OCI-LY1 (cell line): ENCODE results near the gene CACNA1C.

Experiments
- H2AFZ ChIP-seq: fragments of 200-600 bp; sonication (generic), shearing (Covaris generic); 2 replicates; pipeline ENCODE4 v1.6.0; 2014; ENCODE audit warnings: antibody characterized with exemption, mild to moderate bottlenecking, low read length
- H3F3A ChIP-seq: fragments of 200-600 bp; sonication (generic), shearing (Covaris generic); 2 replicates; pipeline ENCODE4 v1.6.0; 2014; ENCODE audit warnings: mild to moderate bottlenecking, antibody characterized with exemption, low read length, moderate library complexity; ENCODE audit not compliant: insufficient read depth
- H3K27ac ChIP-seq: fragments of 200-600 bp; sonication (generic); 2 replicates; pipeline ENCODE4 v1.5.1; 2014; ENCODE audit warnings: low read length, mixed run types, mild to moderate bottlenecking, low read depth; ENCODE audit not compliant: poor library complexity, severe bottlenecking
- H3K27me3 ChIP-seq: fragments of 200-600 bp; sonication (generic); 2 replicates; pipeline ENCODE4 v1.6.0; 2014; ENCODE audit warnings: antibody characterized with exemption, mild to moderate bottlenecking, low read length, moderate library complexity; ENCODE audit not compliant: insufficient read depth
- H3K36me3 ChIP-seq: fragments of 200-600 bp; sonication (generic); 2 replicates; pipeline ENCODE4 v1.6.1; 2014; ENCODE audit warnings: mild to moderate bottlenecking, antibody characterized with exemption, low read length, moderate library complexity, mixed read lengths; ENCODE audit not compliant: insufficient read depth
- H3K4me1 ChIP-seq: fragments of 200-600 bp; sonication (generic); 2 replicates; pipeline ENCODE4 v1.5.1; 2014; ENCODE audit warnings: mild to moderate bottlenecking, low read length, moderate library complexity; ENCODE audit not compliant: insufficient read depth, severe bottlenecking
- H3K4me2 ChIP-seq: fragments of 200-600 bp; sonication (generic), shearing (Covaris generic); 2 replicates; pipeline ENCODE4 v1.6.1; 2014; ENCODE audit warnings: low read length
- H3K4me3 ChIP-seq: fragments of 200-600 bp; sonication (generic); 2 replicates; pipeline ENCODE4 v1.5.1; 2014; ENCODE audit warnings: low read length, low read depth, mild to moderate bottlenecking, mixed read lengths; ENCODE audit not compliant: poor library complexity, severe bottlenecking
- H3K79me2 ChIP-seq: fragments of 200-600 bp; shearing (Covaris generic); 2 replicates; pipeline ENCODE4 v1.6.1; 2016; ENCODE audit warnings: mixed run types, low read length, mixed read lengths; ENCODE audit not compliant: insufficient read depth
- H3K9ac ChIP-seq: fragments of 200-600 bp; sonication (generic), shearing (Covaris generic); 2 replicates; pipeline ENCODE4 v1.6.1; 2014; ENCODE audit warnings: mild to moderate bottlenecking, low read length, mixed read lengths
- H3K9me2 ChIP-seq: fragments of 200-600 bp; sonication (generic), shearing (Covaris generic); 2 replicates; pipeline ENCODE4 v1.6.1; 2014; ENCODE audit warnings: low read depth, mild to moderate bottlenecking, low read length, mixed read lengths
- H3K9me3 ChIP-seq: fragments of 200-600 bp; shearing (Covaris generic); 2 replicates; pipeline ENCODE4 v1.6.1; 2014; ENCODE audit warnings: low read length, mixed read lengths
- H4K20me1 ChIP-seq: fragments of 200-600 bp; sonication (generic), shearing (Covaris generic); 2 replicates; pipeline ENCODE4 v1.6.0; 2016; ENCODE audit warnings: mild to moderate bottlenecking, low read length; ENCODE audit not compliant: insufficient read depth
- CTCF ChIP-seq: fragments of 200-600 bp; sonication (generic), shearing (Covaris generic); IDR thresholded peaks from 2 replicates; pipeline ENCODE4 v1.5.1; 2017; ENCODE audit warnings: mild to moderate bottlenecking, antibody characterized with exemption, low read length, moderate library complexity, mixed read lengths
- EZH2 ChIP-seq: fragments of 200-600 bp; sonication (generic), shearing (Covaris generic); IDR thresholded peaks from 2 replicates; pipeline ENCODE4 v1.8.0; 2017; ENCODE audit warnings: borderline replicate concordance, mixed run types, mild to moderate bottlenecking, antibody characterized with exemption, low read length, moderate library complexity, mixed read lengths

CACNA1C gene

GRCh38 chr12:2566161-2566560 is 513.4 kb downstream of the CACNA1C start:
- TF ChIP-seq CTCF = no peak
- no peak for TF ChIP-seq EZH2
- no peaks in the 10 kb centered on the region for H3K27me3 ChIP-seq
- H3K36me3 ChIP-seq = no peaks in the 10 kb centered on the region
- no peak overlapping the region for H3K9ac ChIP-seq
- no peaks in the 10 kb centered on the region for H3K79me2 ChIP-seq
- no peak overlapping the region for H2AFZ ChIP-seq
- H3K4me2 ChIP-seq = no peak overlapping the region
- no peaks in the 10 kb centered on the region for H4K20me1 ChIP-seq
- no peaks in the 10 kb centered on the region for H3K4me1 ChIP-seq
- H3F3A ChIP-seq = no peaks in the 10 kb centered on the region
- no peak overlapping the region for H3K27ac ChIP-seq
- no peaks in the 10 kb centered on the region for H3K9me3 ChIP-seq
- no peaks in the 10 kb centered on the region for H3K9me2 ChIP-seq
- no peak overlapping the region for H3K4me3 ChIP-seq

GRCh38 chr12:2567711-2568110 is 514.9 kb downstream of the CACNA1C start:
- no peaks in the 10 kb centered on the region for H3K36me3 ChIP-seq
- H3K9me2 ChIP-seq = no peaks in the 10 kb centered on the region
- no peak overlapping the region for H3K9ac ChIP-seq
- no peak overlapping the region for H3K27ac ChIP-seq
- H3K27me3 ChIP-seq = no peaks in the 10 kb centered on the region
- H3K79me2 ChIP-seq = no peaks in the 10 kb centered on the region
- H3K4me3 ChIP-seq = no peak overlapping the region
- no peak overlapping the region for H3K4me2 ChIP-seq
- no peaks in the 10 kb centered on the region for H3F3A ChIP-seq
- no peak overlapping the region for H2AFZ ChIP-seq
- no peaks in the 10 kb centered on the region for H3K4me1 ChIP-seq
- H3K9me3 ChIP-seq = no peaks in the 10 kb centered on the region
- TF ChIP-seq EZH2 = no peak
- TF ChIP-seq CTCF = no peak
- no peaks in the 10 kb centered on the region for H4K20me1 ChIP-seq

GRCh38 chr12:2570562-2570961 is 517.8 kb downstream of the CACNA1C start:
- Histone ChIP-seq H3K4me1 (no peaks in the 10 kb centered on the region), H4K20me1 (no peaks in the 10 kb centered on the region), H3K27me3 (0 out of 2 replicates have a peak, but pooled peaks cover 8% of the 10 kb centered on the region), H3K27ac (no peak overlapping the region), H2AFZ (no peak overlapping the region), H3K9me2 (no peaks in the 10 kb centered on the region), H3K36me3 (no peaks in the 10 kb centered on the region), H3K79me2 (no peaks in the 10 kb centered on the region), H3F3A (no peaks in the 10 kb centered on the region), H3K4me2 (no peak overlapping the region), H3K9me3 (no peaks in the 10 kb centered on the region), H3K9ac (no peak overlapping the region), H3K4me3 (no peak overlapping the region)
- TF ChIP-seq CTCF (no peak), EZH2 (no peak)
